GM18511 (cell line): ENCODE results near the gene GCSAM.
A peak's percentile ranks its signal among the peaks of the same experiment; 100 is the strongest.

Experiments
- ATAC-seq: cut with Tn5 transposase; IDR thresholded peaks from one replicate; pipeline ENCODE4 v1.9.1; 2021; ENCODE audit warnings: mild to moderate bottlenecking, moderate library complexity; ENCODE audit not compliant: unreplicated experiment

GCSAM gene

GRCh38 chr3:112132975-112133448 lies at the start of gene GCSAM:
TSS of gene GCSAM (minus strand) at chr3:112133248. CDS start at chr3:112133120, 128 bp downstream.
- peak; percentile 79 for ATAC-seq

GRCh38 chr3:112175646-112176045 lies 42.6 kb upstream of the GCSAM start:
- no peak for ATAC-seq

GRCh38 chr3:112175037-112175436 lies 42.0 kb upstream of the GCSAM start:
- ATAC-seq, result no peak

- no peak for ATAC-seq
These were observed 38.1 kb upstream of the GCSAM start for GRCh38 chr3:112171144-112171543.

DNA sequence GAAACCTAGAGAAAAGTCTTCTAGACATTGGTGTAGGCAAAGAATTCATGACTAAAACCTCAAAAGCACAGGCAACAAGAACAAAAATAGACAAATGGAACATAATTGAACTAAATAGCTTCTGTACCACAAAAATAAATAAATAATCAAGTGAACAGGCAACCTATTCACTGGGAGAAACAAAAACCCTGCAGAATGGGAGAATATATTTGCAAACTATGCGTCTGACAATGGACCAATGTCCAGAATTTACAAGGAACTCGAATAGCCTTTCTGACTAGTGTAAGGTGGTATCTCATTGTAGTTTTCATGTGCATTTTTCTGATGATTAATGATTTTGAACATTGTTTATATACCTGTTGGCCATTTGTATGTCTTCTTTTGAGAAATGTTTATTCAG lies 37.0 kb upstream of the GCSAM start:
- ATAC-seq, result no peak

GRCh38 chr3:112167758-112168157 lies 34.7 kb upstream of the GCSAM start:
- peak; percentile 81 for ATAC-seq

DNA sequence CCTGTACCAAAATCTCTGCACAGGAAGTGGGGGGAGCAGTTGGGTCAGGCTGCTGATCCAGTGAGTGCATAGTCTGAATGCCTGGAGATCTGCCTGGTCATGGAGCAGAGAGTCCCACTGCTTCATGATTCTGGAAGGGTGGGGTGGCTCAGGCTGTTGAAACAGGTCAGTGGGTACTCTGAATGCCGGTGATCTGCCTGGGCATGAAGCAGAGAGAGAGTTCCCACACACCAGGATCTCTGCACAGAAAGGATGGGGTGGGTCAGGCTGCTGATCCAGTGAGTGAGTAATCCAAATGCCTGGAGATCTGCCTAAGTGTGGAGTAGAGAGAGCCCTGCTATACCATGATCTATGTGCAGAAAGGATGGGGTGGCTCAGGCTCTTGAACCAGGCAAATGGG lies 16.1 kb upstream of the GCSAM start:
- ATAC-seq, result no peak

GRCh38 chr3:112143689-112144088 lies 10.6 kb upstream of the GCSAM start:
- ATAC-seq, result peak; percentile 60

DNA sequence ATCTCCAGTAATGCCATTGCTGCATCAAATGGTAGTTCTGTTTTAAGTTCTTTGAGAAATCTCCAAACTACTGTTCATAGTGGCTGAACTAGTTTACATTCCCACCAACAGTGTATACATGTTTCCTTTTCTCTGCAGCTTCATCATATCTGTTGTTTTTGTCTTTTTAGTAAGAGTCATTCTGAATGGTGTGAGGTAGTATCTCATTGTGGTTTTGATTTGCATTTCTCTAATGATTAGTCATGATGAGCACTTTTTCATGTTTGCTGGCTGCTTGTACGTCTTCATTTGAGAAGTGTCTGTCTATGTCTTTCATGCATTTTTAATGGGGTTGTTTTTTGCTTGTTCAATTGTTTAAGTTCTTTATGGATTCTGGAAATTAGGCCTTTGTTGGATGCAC lies 10.2 kb upstream of the GCSAM start:
- ATAC-seq, result peak; percentile 89

DNA sequence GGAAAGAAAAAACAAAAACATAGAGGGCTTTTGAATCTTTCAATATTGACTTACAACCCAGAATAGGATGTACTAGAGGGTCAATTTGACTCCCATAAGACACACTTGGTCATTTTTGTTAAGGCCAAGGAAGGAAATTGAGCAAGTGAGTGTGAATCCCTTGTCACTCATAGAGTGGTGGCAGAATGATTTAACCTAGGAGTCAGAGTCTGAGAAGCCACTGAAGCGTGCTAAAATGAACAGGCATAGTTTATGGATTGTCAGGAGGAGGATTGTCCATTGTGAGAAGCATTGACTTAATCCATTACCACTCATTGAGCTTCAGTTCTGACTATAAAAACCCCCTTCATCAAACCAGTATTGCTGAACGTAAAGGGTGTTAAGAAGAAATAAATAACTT lies 8.2 kb upstream of the GCSAM start:
- no peak for ATAC-seq

- ATAC-seq, result no peak
These were observed 7.5 kb upstream of the GCSAM start for GRCh38 chr3:112140584-112140983.

GRCh38 chr3:112138219-112138969 lies 5.3 kb upstream of the GCSAM start:
- no peak for ATAC-seq

DNA sequence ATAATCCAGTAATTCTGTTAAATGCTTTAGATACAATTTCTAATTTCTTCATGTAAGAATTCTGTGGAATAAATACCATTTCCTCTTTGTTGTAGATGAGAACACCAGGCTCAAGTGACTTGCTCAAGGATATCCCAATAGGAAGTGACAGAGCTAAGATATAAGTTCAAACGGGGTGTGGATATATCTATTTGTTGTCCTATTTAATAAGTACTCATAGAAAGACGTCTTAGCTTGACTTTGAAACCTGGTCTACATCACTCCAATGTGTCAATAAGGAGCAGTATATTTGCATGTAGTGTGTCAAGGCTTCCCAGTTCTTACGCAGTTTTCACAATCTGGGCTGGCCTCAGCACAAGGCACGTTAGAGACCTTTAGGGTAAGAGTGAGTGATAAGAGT lies 4.7 kb upstream of the GCSAM start:
- no peak for ATAC-seq

GRCh38 chr3:112136959-112137693 lies 4.1 kb upstream of the GCSAM start:
- no peak for ATAC-seq

GRCh38 chr3:112136046-112136445 lies 3.0 kb upstream of the GCSAM start:
- no peak for ATAC-seq

DNA sequence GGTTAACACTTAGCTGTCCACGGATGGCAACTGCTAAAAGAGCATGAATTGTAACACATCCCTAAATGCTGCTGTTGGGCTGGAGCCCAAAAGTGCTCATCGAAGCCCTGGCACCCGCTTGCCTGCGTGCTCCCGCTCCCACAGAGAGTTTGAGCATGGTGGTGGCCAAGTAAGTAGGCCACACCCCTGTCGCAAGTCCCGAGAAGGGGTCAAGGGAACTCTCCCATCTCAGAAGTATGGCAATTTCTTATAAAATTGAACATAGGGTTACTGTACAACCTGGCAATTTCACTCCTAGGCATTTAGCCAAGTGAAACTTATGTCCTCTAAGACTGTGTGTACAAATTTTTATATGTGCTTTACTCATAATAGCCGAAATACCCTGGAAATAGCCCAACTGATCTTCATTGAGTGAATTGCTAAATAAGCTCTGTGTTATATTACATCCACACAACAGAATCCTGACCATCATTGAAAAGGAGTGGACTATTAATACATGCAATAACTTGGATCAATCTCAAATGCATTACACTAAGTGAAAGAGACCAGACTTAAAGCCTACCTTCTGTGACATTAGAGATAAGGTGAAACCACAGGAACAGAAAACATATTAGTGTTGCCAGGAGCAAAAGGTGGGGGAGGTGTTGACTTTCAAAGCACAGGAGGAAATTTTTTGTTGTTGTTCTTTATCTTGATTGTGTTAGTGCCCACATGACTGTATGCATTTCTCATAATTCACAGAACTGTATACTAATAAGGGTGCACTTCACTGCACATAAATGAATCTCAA lies 1.5 kb upstream of the GCSAM start:
- peak; percentile 20 for ATAC-seq

GRCh38 chr3:112133626-112134334 lies 732 bp upstream of the GCSAM start:
- ATAC-seq, result no peak

DNA sequence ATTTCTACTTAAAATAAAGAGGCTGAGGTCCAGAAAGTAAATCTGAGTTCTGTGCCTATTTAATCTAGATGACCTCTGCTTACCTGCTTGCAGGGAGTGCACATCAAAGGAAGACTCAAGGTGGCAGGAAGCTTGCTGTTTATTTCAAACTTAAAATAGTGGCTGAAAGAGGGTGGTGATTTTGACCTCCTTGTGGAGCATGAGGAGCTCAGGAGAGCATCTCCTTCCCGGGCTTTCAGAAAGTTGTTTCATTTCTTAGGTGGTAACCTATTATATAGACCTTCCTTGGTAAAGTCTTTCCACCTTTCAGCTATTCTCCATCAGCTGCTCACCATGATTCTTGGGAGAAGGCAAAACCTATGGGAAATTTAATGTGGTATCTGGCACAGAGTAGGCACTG lies 494 bp downstream of the GCSAM start:
- ATAC-seq, result peak; percentile 1

- no peak for ATAC-seq
These were observed 960 bp downstream of the GCSAM start for GRCh38 chr3:112132088-112132487.

DNA sequence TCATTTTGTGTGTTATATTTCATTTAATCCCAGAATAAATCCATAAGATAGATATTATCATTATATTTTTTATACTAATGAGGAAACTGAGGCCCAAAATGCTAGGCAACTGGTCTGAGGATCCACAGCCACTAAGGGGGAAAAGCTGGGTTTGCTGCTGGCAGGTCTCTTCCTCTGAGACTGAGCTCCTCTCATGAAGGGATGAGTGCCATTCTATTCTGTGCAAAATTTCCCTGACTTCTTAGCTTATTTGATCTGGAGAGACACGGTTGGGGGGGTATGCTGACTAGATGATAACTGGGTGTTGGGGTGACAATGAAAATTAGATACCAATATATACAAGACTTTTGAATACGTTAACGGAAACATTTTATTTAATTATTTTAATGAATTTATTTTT lies 1.9 kb downstream of the GCSAM start:
- ATAC-seq, result no peak

- ATAC-seq, result no peak
These were observed 2.4 kb downstream of the GCSAM start for GRCh38 chr3:112130638-112130993.
